Esophagus squamous epithelium (tissue), 5 donors: ENCODE data around the gene MAN2C1. TPM values are rescaled to one million over a fixed set of nuclear protein-coding genes. Genes with fewer than 3 reads are reported as not detected.
A peak's percentile ranks its signal among the peaks of the same experiment; 100 is the strongest.

Experiments
- DNase-seq: peaks from one replicate; lab custom pipeline; 2025; lab: John Stamatoyannopoulos, UW
- H3K27ac ChIP-seq, 4 donors: fragments of 200-600 bp; sonication (generic); one replicate each; pipeline ENCODE4 v1.5.1; 2016 to 2019; ENCODE audit warnings: mild to moderate bottlenecking in 1 of 4
- H3K27me3 ChIP-seq, 4 donors: fragments of 200-600 bp; sonication (generic); 1 replicate in 3 of 4; 2 replicates in 1 of 4; pipeline versions ENCODE4 v1.5.1 to v1.6.0; 2017 to 2021; ENCODE audit warnings: antibody characterized with exemption in 1 of 4
- H3K36me3 ChIP-seq, 3 donors: fragments of 200-600 bp; sonication (generic); one replicate each; pipeline ENCODE4 v1.5.1; 2016 to 2019
- H3K4me1 ChIP-seq, 3 donors: fragments of 200-600 bp; sonication (generic); one replicate each; pipeline ENCODE4 v1.5.1; 2017 to 2019
- H3K4me3 ChIP-seq, 4 donors: fragments of 200-600 bp; sonication (generic); 1 replicate in 3 of 4; 2 replicates in 1 of 4; pipeline ENCODE4 v1.5.1; 2016 to 2019; ENCODE audit warnings: mild to moderate bottlenecking in 2 of 4, moderate library complexity in 1 of 4
- H3K9me3 ChIP-seq, 3 donors: fragments of 200-600 bp; sonication (generic); one replicate each; pipeline ENCODE4 v1.5.1; 2016 to 2019
- CTCF ChIP-seq, 6 experiments: fragments of 450-650 bp in 4 of 6; fragments of 200-600 bp in 2 of 6; sonication (generic) in 2 of 6; IDR thresholded peaks; one replicate each; pipeline ENCODE4 v1.5.1; 2016 to 2019; ENCODE audit warnings: antibody characterized with exemption in 6 of 6, mild to moderate bottlenecking in 4 of 6, moderate library complexity in 4 of 6
- POLR2A ChIP-seq, 4 donors: fragments of 450-650 bp; IDR thresholded peaks; one replicate each; pipeline ENCODE4 v1.6.1; 2017; ENCODE audit warnings: antibody characterized with exemption in 4 of 4, mild to moderate bottlenecking in 4 of 4, moderate library complexity in 3 of 4
- WGBS, 2 donors: methylation state at CpG; one replicate each; pipeline ENCODE4 v1.1.5; 2018; 5-methylcytosine and 5-hydroxymethylcytosine counted together
- intact Hi-C: fragments of 100-400 bp; cut with DNase I; formaldehyde crosslinking; loops from one replicate; pipeline ENCODE4 v1.15.0; 2022
- total RNA-seq, 4 donors: library from RNA; depleted of rRNA; stranded (reverse); fragments of >200 nt; gene quantifications; one replicate each; pipeline ENCODE4 v1.1.0, GENCODE V29; 2016
- donor health status: DM: yes; HTN: yes; CAD: no.

Gene MAN2C1
- 100 to 1,000 TPM in 2 of 4 donors, 10 to 100 TPM in 2; 60.3 to 134 (median 83.8) TPM for total RNA-seq

- peak within 1 kb of the TSS; percentile 98 to 100 (median 100) for H3K27ac ChIP-seq
- no peaks in the 10 kb centered on the region for H3K9me3 ChIP-seq
- DNase-seq: peak; percentile 67
- H3K4me1 ChIP-seq: peaks cover 8 to 55% (median 32%) of the 10 kb centered on the region in 3 donors
- H3K27me3 ChIP-seq: no peaks in the 10 kb centered on the region
- intact Hi-C loops: no loop called here
- peaks cover 23 to 79% (median 24%) of the 10 kb centered on the region in 3 donors for H3K36me3 ChIP-seq
- WGBS, 2 donors: 1% methylated on average over 20 of the region's 67 CpGs; no CpG with 5 or more reads in 1 of the 2 donors
- TF ChIP-seq POLR2A (IDR thresholded peaks at IDR 0.05) (peak in 3 of 4 donors; percentile 48 to 84 (median 83)), CTCF (IDR thresholded peaks at IDR 0.05) (peak; percentile 68 to 83 (median 78))
- peak within 1 kb of the TSS; percentile 80 to 100 (median 98) for H3K4me3 ChIP-seq
Measured at GRCh38 chr15:75367913-75368688, at the start of gene MAN2C1. TSS of gene MAN2C1 (minus strand) at chr15:75368607. CDS start at chr15:75368583, 24 bp downstream.

GRCh38 chr15:75416584-75416983, 48.2 kb upstream of the MAN2C1 start:
- intact Hi-C loops: no loop called here
- TF ChIP-seq CTCF (IDR thresholded peaks at IDR 0.05): no peak
- TF ChIP-seq POLR2A (IDR thresholded peaks at IDR 0.05): no peak
- no peak for DNase-seq
- Histone ChIP-seq H3K27me3 (no peaks in the 10 kb centered on the region), H3K27ac (peak overlapping the region in 1 of 4 donors; percentile 13), H3K36me3 (peaks cover under 1 to 77% (median 22%) of the 10 kb centered on the region in 3 donors), H3K9me3 (no peaks in the 10 kb centered on the region), H3K4me1 (peaks cover 6 to 36% (median 15%) of the 10 kb centered on the region in 3 donors), H3K4me3 (no peak overlapping the region)
- 80 to 82% methylated on average over 1 of the region's 1 CpG for WGBS, 2 donors

DNA sequence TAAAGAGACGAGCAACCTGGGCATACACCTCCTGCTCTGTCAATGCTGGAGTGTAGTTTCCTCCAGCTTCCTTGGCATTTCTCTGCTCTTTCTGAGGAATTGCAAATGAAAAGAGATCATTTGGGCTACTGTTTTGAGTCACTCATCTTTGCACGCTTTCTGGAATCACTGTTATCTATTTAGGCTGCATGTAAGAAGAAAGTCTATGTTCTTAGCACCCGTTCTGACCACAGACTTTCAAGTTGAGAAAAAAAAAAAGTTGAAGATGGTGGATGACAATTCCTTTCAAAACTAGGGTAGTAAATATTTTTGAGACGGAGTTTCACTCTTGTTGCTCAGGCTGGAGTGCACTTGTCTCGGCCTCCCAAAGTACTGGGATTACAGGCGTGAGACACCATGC, 41.8 kb upstream of the MAN2C1 start:
- H3K9me3 ChIP-seq: no peaks in the 10 kb centered on the region
- no peak overlapping the region for H3K4me3 ChIP-seq
- H3K27ac ChIP-seq: no peak overlapping the region
- 80 to 89% methylated on average over 6 of the region's 6 CpGs for WGBS, 2 donors
- intact Hi-C loops: no loop called here
- TF ChIP-seq CTCF (IDR thresholded peaks at IDR 0.05) (no peak), POLR2A (IDR thresholded peaks at IDR 0.05) (no peak)
- H3K4me1 ChIP-seq: no peaks in the 10 kb centered on the region
- no peak for DNase-seq
- H3K27me3 ChIP-seq: no peaks in the 10 kb centered on the region
- H3K36me3 ChIP-seq: peaks cover 16 to 99% (median 49%) of the 10 kb centered on the region in 3 donors

DNA sequence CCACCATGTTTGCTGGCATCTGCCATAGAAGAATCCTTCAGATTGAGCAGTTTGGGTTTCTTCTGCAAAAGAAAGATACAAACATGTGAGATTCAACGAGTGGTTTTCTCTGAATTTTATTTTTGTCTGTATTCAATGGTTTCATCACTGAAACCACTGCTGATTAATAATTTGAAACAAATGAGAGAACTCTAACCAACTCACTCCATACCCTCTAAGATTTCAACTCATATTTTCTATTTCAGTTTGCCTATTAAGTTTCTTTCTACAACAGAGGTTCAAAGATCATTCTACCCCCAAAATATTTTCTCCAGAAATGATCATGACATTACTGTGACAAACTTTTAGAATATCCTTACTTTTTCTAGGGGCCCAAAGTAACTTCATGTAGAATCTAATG, 38.7 kb upstream of the MAN2C1 start:
- Histone ChIP-seq H3K9me3 (no peaks in the 10 kb centered on the region), H3K27me3 (no peaks in the 10 kb centered on the region), H3K4me1 (no peaks in the 10 kb centered on the region), H3K36me3 (peaks cover 16 to 100% (median 47%) of the 10 kb centered on the region in 3 donors), H3K4me3 (no peak overlapping the region), H3K27ac (no peak overlapping the region)
- no peak for DNase-seq
- intact Hi-C loops: no loop called here
- no peak for TF ChIP-seq POLR2A (IDR thresholded peaks at IDR 0.05)
- no peak for TF ChIP-seq CTCF (IDR thresholded peaks at IDR 0.05)
- 67 to 75% methylated on average over 1 of the region's 1 CpG for WGBS, 2 donors

- Histone ChIP-seq H3K9me3 (no peaks in the 10 kb centered on the region), H3K4me1 (no peaks in the 10 kb centered on the region), H3K4me3 (no peak overlapping the region), H3K36me3 (peaks cover 8 to 100% (median 57%) of the 10 kb centered on the region in 3 donors), H3K27me3 (no peaks in the 10 kb centered on the region), H3K27ac (no peak overlapping the region)
- 87% methylated on average over 2 of the region's 2 CpGs for WGBS, 2 donors
- TF ChIP-seq POLR2A (IDR thresholded peaks at IDR 0.05) (no peak), CTCF (IDR thresholded peaks at IDR 0.05) (no peak)
- intact Hi-C loops: no loop called here
- DNase-seq: no peak
Measured at GRCh38 chr15:75403892-75404291, 35.5 kb upstream of the MAN2C1 start.
